Liver (tissue), 9 donors: ENCODE measurements around the gene XK. TPM values are rescaled to one million over a fixed set of nuclear protein-coding genes. Genes with fewer than 3 reads are reported as not detected.

Source experiments
- DNase-seq: peaks from one replicate; pipeline ENCODE4 v3.0.0-alpha.2; 2017; ENCODE audit warnings: low spot score
- H3K27ac ChIP-seq, 2 donors: one replicate each; pipeline ENCODE4 v1.7.0; 2013; ENCODE audit warnings: inconsistent platforms in 2 of 2, low read length in 2 of 2, control low read depth in 1 of 2, low read depth in 1 of 2, mild to moderate bottlenecking in 1 of 2
- H3K27me3 ChIP-seq, 4 donors: one replicate each; pipeline versions ENCODE4 v1.6.1 to v1.7.0; 2013; ENCODE audit warnings: low read length in 3 of 4, inconsistent platforms in 1 of 4, mild to moderate bottlenecking in 1 of 4, moderate library complexity in 1 of 4; ENCODE audit not compliant: control insufficient read depth in 4 of 4, insufficient read depth in 4 of 4
- H3K36me3 ChIP-seq, 4 donors: one replicate each; pipeline versions ENCODE4 v1.6.1 to v1.7.0; 2013; ENCODE audit warnings: low read length in 3 of 4, mild to moderate bottlenecking in 3 of 4, low read depth in 1 of 4, moderate library complexity in 1 of 4; ENCODE audit not compliant: control insufficient read depth in 4 of 4, insufficient read depth in 3 of 4
- H3K4me1 ChIP-seq, 4 donors: one replicate each; pipeline versions ENCODE4 v1.6.1 to v1.7.0; 2013; ENCODE audit warnings: low read length in 3 of 4, mild to moderate bottlenecking in 3 of 4, moderate library complexity in 1 of 4; ENCODE audit not compliant: control insufficient read depth in 4 of 4, insufficient read depth in 4 of 4
- H3K4me3 ChIP-seq, 3 donors: one replicate each; pipeline versions ENCODE4 v1.6.1 to v1.7.0; 2013; ENCODE audit warnings: low read length in 3 of 3, control low read depth in 1 of 3, low read depth in 1 of 3, mild to moderate bottlenecking in 1 of 3
- H3K9ac ChIP-seq, 2 donors: one replicate each; pipeline ENCODE4 v1.7.0; 2013; ENCODE audit warnings: low read length in 2 of 2, mild to moderate bottlenecking in 2 of 2, moderate library complexity in 2 of 2, control low read depth in 1 of 2, low read depth in 1 of 2
- H3K9me3 ChIP-seq, 4 donors: one replicate each; pipeline versions ENCODE4 v1.6.1 to v1.7.0; 2013; ENCODE audit warnings: low read length in 3 of 4; ENCODE audit not compliant: control insufficient read depth in 4 of 4
- EGR1 ChIP-seq, 2 donors: IDR thresholded peaks; 2 replicates each; pipeline ENCODE4 v1.6.1; 2016 to 2018; ENCODE audit warnings: antibody characterized with exemption in 2 of 2, low read depth in 2 of 2
- FOXA1 ChIP-seq: IDR thresholded peaks from 2 replicates; pipeline ENCODE4 v1.6.1; 2016; ENCODE audit warnings: antibody characterized with exemption
- FOXA2 ChIP-seq: IDR thresholded peaks from 2 replicates; pipeline ENCODE4 v1.6.1; 2016; ENCODE audit warnings: antibody characterized with exemption
- GABPA ChIP-seq, 2 donors: IDR thresholded peaks in 1 of 2; conservative IDR thresholded peaks in 1 of 2; 2 replicates each; pipeline ENCODE4 v1.6.1; 2016; ENCODE audit warnings: antibody characterized with exemption in 2 of 2, mild to moderate bottlenecking in 1 of 2, moderate library complexity in 1 of 2
- HNF4A ChIP-seq, 2 donors: conservative IDR thresholded peaks; 2 replicates each; pipeline ENCODE4 v1.6.1; 2016; ENCODE audit warnings: antibody characterized with exemption in 2 of 2, mild to moderate bottlenecking in 2 of 2
- HNF4G ChIP-seq: IDR thresholded peaks from 2 replicates; pipeline ENCODE4 v1.6.1; 2016; ENCODE audit warnings: antibody characterized with exemption
- JUND ChIP-seq, 2 donors: IDR thresholded peaks; 2 replicates each; pipeline ENCODE4 v1.6.1; 2016; ENCODE audit warnings: antibody characterized with exemption in 2 of 2
- MAX ChIP-seq: IDR thresholded peaks from 2 replicates; pipeline ENCODE4 v1.6.1; 2016; ENCODE audit warnings: antibody characterized with exemption
- NR2F2 ChIP-seq: IDR thresholded peaks from 2 replicates; pipeline ENCODE4 v1.6.1; 2016; ENCODE audit warnings: antibody characterized with exemption
- RAD21 ChIP-seq, 2 donors: IDR thresholded peaks; 2 replicates each; pipeline ENCODE4 v1.6.1; 2016; ENCODE audit warnings: antibody characterized with exemption in 2 of 2, mild to moderate bottlenecking in 2 of 2
- RXRA ChIP-seq, 2 donors: IDR thresholded peaks; 2 replicates each; pipeline ENCODE4 v1.6.1; 2017 to 2018; ENCODE audit warnings: antibody characterized with exemption in 2 of 2, mild to moderate bottlenecking in 1 of 2
- SP1 ChIP-seq: IDR thresholded peaks from 2 replicates; pipeline ENCODE4 v1.6.1; 2018; ENCODE audit warnings: antibody characterized with exemption, mild to moderate bottlenecking
- TAF1 ChIP-seq: conservative IDR thresholded peaks from 2 replicates; pipeline ENCODE4 v1.6.1; 2016; ENCODE audit warnings: antibody characterized with exemption, mild to moderate bottlenecking
- YY1 ChIP-seq: IDR thresholded peaks from 2 replicates; pipeline ENCODE4 v1.6.1; 2016; ENCODE audit warnings: antibody characterized with exemption, mild to moderate bottlenecking
- ZBTB33 ChIP-seq: IDR thresholded peaks from 2 replicates; pipeline ENCODE4 v1.6.1; 2016; ENCODE audit warnings: antibody characterized with exemption
- WGBS: extraction: QIAGEN DNeasy Blood & Tissue Kit; methylation state at CpG from one replicate; pipeline ENCODE4 v1.1.7; 2013; 5-methylcytosine and 5-hydroxymethylcytosine counted together
- polyA plus RNA-seq, 2 donors: library from polyadenylated mRNA; stranded (reverse) in 1 of 2; unstranded in 1 of 2; fragments of 200-250 nt in 1 of 2; fragments of >200 nt in 1 of 2; fragmentation: Nextera tagmentation in 1 of 2; extraction: Ambion mirVana in 1 of 2; gene quantifications; one replicate each; pipeline versions ENCODE4 v1.2.1 to v1.2.3, GENCODE V29; 2013 to 2015
- total RNA-seq, 2 donors: library from RNA; depleted of rRNA; stranded (reverse); fragments of >200 nt; gene quantifications; one replicate each; pipeline ENCODE4 v1.2.3, GENCODE V29; 2014
- TF ChIP-seq, protein P1 (sequence below): IDR thresholded peaks from 2 replicates; pipeline ENCODE4 v1.6.1; 2016; ENCODE audit warnings: antibody characterized with exemption, mild to moderate bottlenecking
- TF ChIP-seq, protein P2 (sequence below): fragments of 150-350 bp; IDR thresholded peaks from 2 replicates; pipeline ENCODE4 v1.5.1; 2017; ENCODE audit warnings: improper control_type of control experiment, low read depth, low read length; ENCODE audit not compliant: missing input control
- TF ChIP-seq, protein P3 (sequence below): IDR thresholded peaks from 2 replicates; pipeline ENCODE4 v1.6.1; 2016; ENCODE audit warnings: antibody characterized with exemption
- donor health status: healthy.
- donor health status: healthy.
- donor health status: healthy.
- donor health status: healthy.
- donor health status: healthy.

The XK gene
- total and polyA plus RNA-seq, 4 donors = 0.83 to 68.4 (median 2.0) TPM

DNA sequence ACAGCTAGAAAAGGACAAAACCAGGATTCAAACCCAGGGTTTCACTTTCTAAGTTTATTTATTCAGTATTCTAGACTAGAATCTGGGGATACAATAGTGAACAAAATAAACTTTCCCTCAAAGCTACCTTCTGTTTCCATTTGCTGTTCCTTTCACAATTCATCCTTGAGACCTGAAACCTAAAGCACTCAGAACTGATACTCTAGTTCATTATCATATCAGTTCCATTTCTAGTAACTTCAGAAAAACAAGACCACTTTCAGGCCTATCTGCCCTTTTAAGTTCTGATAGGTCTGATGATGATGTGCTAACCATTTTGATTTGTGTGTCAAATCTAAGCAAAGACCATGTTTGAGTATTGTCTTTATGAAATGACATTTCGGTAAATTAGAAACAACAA is 7.8 kb upstream of the XK start (continued):
- TF ChIP-seq, protein P1, sequence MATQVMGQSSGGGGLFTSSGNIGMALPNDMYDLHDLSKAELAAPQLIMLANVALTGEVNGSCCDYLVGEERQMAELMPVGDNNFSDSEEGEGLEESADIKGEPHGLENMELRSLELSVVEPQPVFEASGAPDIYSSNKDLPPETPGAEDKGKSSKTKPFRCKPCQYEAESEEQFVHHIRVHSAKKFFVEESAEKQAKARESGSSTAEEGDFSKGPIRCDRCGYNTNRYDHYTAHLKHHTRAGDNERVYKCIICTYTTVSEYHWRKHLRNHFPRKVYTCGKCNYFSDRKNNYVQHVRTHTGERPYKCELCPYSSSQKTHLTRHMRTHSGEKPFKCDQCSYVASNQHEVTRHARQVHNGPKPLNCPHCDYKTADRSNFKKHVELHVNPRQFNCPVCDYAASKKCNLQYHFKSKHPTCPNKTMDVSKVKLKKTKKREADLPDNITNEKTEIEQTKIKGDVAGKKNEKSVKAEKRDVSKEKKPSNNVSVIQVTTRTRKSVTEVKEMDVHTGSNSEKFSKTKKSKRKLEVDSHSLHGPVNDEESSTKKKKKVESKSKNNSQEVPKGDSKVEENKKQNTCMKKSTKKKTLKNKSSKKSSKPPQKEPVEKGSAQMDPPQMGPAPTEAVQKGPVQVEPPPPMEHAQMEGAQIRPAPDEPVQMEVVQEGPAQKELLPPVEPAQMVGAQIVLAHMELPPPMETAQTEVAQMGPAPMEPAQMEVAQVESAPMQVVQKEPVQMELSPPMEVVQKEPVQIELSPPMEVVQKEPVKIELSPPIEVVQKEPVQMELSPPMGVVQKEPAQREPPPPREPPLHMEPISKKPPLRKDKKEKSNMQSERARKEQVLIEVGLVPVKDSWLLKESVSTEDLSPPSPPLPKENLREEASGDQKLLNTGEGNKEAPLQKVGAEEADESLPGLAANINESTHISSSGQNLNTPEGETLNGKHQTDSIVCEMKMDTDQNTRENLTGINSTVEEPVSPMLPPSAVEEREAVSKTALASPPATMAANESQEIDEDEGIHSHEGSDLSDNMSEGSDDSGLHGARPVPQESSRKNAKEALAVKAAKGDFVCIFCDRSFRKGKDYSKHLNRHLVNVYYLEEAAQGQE = no peak
- no peak for TF ChIP-seq FOXA1

DNA sequence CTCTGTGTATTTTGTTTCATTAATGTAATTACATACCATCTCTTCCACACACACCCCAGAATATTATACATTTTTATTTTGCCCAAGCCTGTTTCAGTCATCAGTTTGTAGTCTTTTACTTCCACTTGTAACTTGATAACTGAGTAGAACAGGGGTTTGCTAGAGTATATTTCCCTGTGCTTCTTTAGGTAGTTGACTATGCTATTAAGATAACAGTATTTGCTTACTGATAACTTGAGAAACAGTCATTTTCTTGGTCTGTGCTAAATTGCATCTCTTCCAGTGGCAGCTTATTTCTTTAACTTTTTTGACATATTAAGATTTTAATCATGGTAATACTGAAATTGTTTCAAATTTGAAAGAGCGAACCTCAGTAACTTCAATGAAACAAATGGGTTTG is 7.0 kb upstream of the XK start:
- no peaks in the 10 kb centered on the region for H3K36me3 ChIP-seq
- no peaks in the 10 kb centered on the region for H3K4me1 ChIP-seq
- no peak overlapping the region for H3K27ac ChIP-seq
- H3K4me3 ChIP-seq = no peak overlapping the region
- no peaks in the 10 kb centered on the region for H3K27me3 ChIP-seq
- H3K9me3 ChIP-seq = no peaks in the 10 kb centered on the region
- H3K9ac ChIP-seq = no peak overlapping the region
- WGBS = 98% methylated on average over 1 of the region's 1 CpG
- no peak for TF ChIP-seq NR2F2
- TF ChIP-seq RXRA (IDR thresholded peaks at IDR 0.05) = no peak
- TF ChIP-seq FOXA1 = no peak
- no peak for TF ChIP-seq FOXA2
- no peak for TF ChIP-seq GABPA (IDR thresholded peaks at IDR 0.05 in 1 of 2, conservative IDR thresholded peaks at IDR 0.05 in 1 of 2)
- no peak for TF ChIP-seq HNF4A (conservative IDR thresholded peaks at IDR 0.05)
- TF ChIP-seq, protein P2, sequence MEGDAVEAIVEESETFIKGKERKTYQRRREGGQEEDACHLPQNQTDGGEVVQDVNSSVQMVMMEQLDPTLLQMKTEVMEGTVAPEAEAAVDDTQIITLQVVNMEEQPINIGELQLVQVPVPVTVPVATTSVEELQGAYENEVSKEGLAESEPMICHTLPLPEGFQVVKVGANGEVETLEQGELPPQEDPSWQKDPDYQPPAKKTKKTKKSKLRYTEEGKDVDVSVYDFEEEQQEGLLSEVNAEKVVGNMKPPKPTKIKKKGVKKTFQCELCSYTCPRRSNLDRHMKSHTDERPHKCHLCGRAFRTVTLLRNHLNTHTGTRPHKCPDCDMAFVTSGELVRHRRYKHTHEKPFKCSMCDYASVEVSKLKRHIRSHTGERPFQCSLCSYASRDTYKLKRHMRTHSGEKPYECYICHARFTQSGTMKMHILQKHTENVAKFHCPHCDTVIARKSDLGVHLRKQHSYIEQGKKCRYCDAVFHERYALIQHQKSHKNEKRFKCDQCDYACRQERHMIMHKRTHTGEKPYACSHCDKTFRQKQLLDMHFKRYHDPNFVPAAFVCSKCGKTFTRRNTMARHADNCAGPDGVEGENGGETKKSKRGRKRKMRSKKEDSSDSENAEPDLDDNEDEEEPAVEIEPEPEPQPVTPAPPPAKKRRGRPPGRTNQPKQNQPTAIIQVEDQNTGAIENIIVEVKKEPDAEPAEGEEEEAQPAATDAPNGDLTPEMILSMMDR = no peak
- no peak for TF ChIP-seq RAD21 (IDR thresholded peaks at IDR 0.05)
- no peak for TF ChIP-seq MAX
- TF ChIP-seq SP1 = no peak
- no peak for TF ChIP-seq HNF4G
- TF ChIP-seq, protein P3, sequence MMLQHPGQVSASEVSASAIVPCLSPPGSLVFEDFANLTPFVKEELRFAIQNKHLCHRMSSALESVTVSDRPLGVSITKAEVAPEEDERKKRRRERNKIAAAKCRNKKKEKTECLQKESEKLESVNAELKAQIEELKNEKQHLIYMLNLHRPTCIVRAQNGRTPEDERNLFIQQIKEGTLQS = no peak
- TF ChIP-seq TAF1 = no peak
- TF ChIP-seq, protein P1 = no peak
- TF ChIP-seq YY1 = no peak
- TF ChIP-seq ZBTB33 = no peak
- TF ChIP-seq EGR1 (IDR thresholded peaks at IDR 0.05; ENCODE audit: low read depth in 2 of 2) = no peak
- no peak for TF ChIP-seq JUND (IDR thresholded peaks at IDR 0.05)
- no peak for DNase-seq
